Effector CD4-positive, alpha-beta T cell (primary cell): ENCODE data around the gene TPRN.

ENCODE experiments used
- DNase-seq: peaks from one replicate; pipeline ENCODE4 v3.0.0-alpha.2; 2020

The TPRN gene

DNA sequence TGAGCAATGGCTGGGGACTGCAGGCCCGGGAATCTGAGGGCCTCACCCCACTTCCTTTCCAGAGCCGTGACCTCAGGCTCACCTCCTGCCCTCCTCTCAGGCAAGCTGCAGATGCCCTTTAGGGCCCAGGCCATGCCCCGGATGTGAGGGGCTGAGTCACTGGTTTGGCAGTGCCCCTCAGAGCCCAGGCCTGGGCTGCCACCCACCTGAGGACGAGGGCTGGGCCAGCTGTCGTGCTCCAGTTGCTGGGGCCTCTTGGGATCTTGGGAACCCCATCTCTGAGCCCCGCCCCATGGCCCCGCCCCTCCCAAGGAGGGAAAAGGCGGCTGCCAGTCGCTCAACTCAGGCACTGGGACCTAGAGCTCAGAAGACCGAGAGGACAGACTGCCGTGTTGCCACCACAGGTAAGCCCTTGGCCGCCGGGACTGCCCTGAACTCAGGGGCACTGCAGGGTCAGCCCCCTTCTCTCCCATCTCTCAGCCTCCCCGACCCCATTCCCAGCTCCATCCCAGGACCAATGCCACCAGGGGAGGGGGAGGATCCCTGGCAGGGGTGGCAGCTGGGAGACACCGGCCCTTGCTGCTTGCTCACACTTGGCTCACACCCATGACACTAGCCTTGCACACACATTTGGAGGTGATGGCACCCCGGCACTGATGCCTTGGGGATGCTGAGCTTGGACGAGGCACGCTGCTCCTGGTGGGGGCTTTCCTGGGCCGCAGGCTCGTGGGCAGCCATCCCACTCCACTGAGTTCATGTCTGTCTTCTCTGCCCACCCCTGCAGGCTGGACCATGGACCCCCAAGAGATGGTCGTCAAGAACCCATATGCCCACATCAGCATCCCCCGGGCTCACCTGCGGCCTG lies 24.5 kb upstream of the TPRN start, which contains the start of gene CYSRT1:
Gene CYSRT1 (plus strand): TSS at position 345 of the 865 bp plus-strand sequence. CDS start 448 bp downstream, at position 793.
- no peak for DNase-seq

DNA sequence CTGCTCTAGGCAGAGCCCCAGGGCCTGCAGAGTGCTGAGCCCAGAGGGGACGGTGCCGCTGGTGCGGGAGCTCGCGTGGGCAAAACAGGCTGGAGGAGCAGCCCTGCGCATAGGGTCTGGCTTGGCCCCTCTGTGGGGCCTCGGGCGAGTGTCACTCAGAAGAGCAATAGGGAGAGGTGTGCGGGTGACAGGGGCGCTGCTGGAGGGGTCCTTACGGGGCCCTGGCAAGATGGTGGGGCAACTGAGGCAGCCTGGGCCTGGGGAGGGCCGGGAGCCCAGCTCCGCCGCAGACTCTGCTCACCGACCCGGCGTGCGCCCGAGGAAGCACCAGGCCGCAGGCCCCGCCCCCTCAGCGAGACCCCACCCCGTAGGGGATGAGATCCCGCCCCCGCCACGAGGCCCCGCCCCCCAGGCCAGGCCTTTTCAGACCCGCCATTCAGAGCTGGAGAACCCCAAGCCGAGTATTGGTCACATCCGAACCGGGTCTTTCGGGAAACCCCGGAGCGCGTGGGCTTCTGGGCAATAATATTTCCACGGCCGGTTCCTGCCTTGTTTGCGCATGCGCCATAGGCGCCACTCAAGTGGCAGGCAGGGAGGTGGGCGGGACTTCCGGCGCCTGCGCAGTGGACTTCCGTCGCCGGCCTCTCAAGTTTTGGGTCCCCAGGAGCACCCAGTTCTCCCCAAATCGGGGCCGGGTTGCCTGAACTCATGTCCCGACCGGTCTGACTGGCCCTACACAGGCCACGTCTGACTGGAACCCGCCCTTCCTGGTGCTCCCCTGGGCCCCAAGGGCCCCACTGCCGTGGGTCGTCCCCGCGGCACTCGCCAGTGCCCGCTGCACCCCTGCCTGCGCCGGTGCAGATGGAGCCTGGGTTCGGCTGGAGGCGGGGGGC lies 22.8 kb upstream of the TPRN start:
- peak; percentile 97 for DNase-seq

DNA sequence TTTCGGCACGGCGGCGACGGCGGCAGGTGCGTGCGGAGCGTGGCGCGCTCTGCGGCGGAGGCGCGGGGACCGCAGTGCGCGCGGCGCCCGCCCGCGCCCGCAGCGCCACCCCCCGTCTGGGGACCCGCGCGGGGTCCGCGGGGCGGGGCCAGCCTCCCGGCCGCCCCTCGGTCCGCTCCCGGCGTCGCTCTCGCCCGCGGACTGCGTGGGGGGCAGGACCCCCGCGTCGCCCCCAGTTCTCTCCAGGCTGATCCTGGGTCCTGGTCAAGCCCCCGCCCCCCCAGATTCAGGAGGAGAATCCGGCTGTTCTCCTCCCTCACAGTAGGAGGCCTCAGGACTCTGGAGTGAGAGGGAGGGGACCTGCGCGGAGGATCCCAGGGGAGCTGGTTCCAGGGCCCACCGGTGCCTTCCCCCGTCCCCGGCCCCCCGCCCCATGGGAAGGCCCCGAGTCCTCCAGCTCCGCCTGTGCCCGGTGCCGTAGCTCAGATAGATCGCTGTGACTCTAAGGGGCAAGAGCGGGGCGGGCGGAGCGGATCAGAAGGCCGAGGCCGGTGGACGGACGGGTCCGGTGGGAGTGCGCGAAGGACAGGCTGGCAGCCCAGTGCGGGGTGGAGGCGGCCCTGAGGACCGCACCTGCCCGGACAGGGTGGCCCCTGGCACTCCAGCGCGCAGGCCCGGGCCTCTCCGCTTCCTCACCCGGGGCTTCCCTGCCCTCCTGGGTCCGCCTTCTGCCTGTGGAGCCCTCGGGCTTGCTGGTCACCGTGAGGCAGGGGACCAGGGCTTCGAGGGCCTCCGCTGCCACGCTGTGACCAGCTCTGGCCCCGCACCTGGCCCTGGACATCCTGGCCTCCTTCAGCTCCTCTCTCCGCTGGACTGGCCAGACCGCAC lies 21.9 kb upstream of the TPRN start, which contains the start of gene RNF208:
Gene RNF208 (minus strand): TSS at position 51 of the 888 bp plus-strand sequence. CDS start 1,028 bp downstream, outside the sequence.
- no peak for DNase-seq

- no peak for DNase-seq
Observed at GRCh38 chr9:137221506-137222111, 21.1 kb upstream of the TPRN start.

- no peak for DNase-seq
Observed at GRCh38 chr9:137221095-137221505, 20.6 kb upstream of the TPRN start.

DNA sequence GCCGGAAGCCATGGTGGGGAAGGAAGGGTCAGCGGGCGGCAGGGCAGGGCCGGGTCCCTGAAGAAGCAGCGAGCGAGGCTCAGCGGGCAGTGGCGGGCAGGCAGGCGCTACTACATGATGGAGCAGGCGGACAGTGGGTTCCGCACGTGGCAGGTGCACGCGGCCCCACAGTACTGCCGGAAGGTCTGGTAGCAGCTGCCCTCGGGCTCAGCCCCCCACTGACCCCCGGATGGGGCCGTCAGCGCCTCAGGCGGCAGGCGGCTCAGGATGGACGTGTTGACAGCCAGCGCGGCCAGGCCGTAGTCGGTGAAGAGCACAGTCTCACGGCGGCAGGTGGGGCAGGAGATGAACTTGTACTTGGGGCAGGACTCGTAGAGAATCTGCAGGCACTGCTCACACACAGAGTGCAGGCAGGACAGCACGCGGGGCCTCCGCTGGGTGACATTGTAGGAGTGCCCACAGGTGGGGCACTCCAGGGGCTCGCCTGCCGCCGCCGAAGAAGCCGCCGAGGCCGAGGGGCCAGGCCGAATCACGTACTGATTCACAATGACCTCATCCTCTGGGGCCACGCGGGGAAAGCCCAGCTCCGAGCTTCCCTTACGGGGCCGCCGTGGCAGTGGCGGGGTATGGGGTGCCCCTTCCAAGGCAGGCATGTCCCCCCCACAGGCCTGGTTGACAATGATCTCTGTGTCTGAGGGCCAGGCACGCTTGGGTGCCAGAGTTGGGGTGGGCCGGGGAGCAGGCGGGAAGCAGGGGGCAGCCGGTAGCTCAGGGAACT lies 20.0 kb upstream of the TPRN start:
- no peak for DNase-seq

- no peak for DNase-seq
Observed at GRCh38 chr9:137219757-137220316, 19.3 kb upstream of the TPRN start.

GRCh38 chr9:137218754-137219271 lies 18.3 kb upstream of the TPRN start:
- no peak for DNase-seq

GRCh38 chr9:137218212-137218753 lies 17.7 kb upstream of the TPRN start:
- no peak for DNase-seq

GRCh38 chr9:137217276-137218211 lies 17.0 kb upstream of the TPRN start:
- no peak for DNase-seq

DNA sequence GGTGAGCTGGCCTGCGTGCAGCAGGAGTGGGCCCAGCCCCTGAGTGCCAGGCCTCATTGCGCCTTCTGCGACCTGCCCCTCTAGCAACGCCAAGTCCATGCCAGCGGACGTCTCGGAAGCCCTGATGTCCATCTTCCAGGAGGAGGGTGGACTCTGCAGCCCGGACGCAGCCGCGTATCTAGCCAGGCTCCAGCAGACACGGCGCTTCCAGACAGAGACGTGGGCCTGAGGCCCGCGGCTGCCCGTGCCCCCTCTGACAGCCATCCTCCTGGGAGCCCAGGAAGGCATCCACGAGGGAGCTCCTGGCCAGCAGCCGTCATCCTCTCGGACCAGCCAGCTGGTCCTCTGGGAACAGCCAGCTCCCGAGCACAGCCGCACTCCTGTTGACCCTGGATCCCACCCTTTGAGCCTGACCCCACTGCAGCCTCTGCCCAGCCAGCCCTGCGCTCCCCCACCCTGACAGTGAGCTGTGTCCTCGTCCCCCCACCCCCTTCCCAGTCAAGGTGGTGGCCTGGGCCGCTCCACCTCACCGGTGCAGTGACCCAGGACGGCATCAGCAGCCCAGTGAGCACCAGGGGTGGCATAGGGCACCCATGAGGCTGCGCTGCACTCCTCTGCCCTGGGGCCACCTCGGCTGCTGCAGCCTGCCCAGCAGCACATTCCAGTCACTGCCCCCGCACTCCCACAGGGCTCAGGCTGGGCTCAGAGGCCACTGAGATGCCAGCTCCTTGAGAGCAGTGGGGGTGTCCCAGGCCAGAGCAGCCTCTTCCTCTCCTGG lies 15.8 kb upstream of the TPRN start:
- DNase-seq = no peak

DNA sequence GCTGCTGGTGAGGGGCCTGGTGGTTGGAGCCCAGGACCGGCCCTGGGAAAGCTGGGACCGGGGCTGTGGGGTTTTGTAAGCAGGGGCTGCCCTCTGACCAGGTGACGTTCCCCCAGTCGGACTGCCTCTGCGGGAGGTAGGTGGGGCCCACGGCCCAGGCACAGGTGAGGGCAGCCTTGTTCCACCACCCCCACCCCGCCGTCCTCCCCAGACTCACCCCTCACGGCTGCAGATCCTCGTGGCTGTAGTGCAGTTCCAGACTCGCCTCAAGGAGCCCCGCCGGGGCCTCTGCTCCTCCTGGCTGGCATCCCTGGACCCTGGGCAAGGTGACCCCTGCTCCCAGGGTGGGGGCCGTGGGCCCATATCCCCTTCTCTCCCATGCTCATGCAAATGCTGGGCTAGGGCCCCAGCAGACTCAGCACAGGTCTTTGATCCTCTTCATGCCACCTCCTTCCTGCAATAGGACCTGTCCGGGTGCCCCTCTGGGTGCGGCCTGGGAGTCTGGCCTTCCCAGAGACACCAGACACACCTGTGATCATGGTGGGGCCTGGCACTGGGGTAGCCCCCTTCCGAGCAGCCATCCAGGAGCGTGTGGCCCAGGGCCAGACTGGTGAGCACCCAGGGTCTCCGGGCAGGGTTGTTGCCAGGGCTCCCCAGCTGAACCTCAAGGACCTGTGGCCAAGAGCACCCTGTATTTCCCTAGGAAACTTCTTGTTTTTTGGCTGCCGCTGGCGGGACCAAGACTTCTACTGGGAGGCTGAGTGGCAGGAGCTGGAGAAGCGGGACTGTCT lies 14.8 kb upstream of the TPRN start:
- DNase-seq = no peak

GRCh38 chr9:137214620-137215019 lies 14.1 kb upstream of the TPRN start:
- no peak for DNase-seq

- no peak for DNase-seq
Observed at GRCh38 chr9:137213160-137214060, 12.9 kb upstream of the TPRN start.

- DNase-seq = no peak
Observed at GRCh38 chr9:137212520-137212919, 12.0 kb upstream of the TPRN start.

DNA sequence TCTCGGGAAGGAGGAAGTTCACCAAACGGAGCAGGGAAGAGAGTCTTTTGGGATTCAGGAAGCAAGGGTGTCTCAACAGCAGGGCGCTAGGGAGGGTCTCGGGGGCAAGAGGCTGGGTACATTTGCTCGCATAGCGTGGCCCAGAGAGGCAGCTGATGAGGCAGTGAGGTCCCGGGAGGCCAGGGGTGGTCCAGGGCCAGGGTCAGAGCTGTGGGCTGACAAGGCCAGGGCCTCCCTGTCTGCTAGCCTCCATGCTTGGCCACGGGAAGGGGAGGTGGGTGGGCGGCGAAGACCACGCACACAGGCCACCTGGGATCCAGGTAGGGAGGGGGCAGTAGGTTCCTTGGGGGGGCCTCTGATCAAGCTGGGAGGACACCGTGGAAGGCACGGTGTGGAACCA lies 11.0 kb upstream of the TPRN start:
- DNase-seq = no peak
